ENCODE data around the gene CYP4F8.

CYP4F8 gene

DNA sequence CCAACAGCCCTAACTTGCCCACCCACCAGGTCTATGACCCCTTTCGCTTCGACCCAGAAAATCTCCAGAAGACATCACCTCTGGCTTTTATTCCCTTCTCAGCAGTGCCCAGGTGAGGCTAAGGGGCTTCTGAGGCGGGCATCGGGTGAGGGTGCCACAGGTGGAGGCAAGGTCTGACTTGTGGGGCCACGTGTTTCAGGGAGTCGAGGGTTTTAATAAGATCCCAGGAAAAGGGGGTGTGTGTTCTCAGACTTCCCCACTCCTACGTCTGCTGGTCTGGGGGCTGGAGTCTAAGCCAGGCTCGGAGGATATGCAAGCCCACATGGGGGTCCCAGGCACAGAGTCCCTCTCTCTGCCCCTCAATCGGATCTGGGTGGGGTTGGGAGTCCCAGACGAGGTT is 30.9 kb upstream of the CYP4F8 start:
- Histone ChIP-seq H3K4me3 (replicated peaks; ENCODE audit: insufficient read depth, low read length) (peak overlapping the region; percentile 47), H3K27ac (replicated peaks) (no peak overlapping the region), H3K27me3 (ENCODE audit: insufficient read depth, poor library complexity, severe bottlenecking) (peaks cover 3% of the 10 kb centered on the region)
- DNase-seq (ENCODE audit: low read depth in 1 of 2, low spot score in 1 of 2) = no peak
- TF ChIP-seq, protein P1, sequence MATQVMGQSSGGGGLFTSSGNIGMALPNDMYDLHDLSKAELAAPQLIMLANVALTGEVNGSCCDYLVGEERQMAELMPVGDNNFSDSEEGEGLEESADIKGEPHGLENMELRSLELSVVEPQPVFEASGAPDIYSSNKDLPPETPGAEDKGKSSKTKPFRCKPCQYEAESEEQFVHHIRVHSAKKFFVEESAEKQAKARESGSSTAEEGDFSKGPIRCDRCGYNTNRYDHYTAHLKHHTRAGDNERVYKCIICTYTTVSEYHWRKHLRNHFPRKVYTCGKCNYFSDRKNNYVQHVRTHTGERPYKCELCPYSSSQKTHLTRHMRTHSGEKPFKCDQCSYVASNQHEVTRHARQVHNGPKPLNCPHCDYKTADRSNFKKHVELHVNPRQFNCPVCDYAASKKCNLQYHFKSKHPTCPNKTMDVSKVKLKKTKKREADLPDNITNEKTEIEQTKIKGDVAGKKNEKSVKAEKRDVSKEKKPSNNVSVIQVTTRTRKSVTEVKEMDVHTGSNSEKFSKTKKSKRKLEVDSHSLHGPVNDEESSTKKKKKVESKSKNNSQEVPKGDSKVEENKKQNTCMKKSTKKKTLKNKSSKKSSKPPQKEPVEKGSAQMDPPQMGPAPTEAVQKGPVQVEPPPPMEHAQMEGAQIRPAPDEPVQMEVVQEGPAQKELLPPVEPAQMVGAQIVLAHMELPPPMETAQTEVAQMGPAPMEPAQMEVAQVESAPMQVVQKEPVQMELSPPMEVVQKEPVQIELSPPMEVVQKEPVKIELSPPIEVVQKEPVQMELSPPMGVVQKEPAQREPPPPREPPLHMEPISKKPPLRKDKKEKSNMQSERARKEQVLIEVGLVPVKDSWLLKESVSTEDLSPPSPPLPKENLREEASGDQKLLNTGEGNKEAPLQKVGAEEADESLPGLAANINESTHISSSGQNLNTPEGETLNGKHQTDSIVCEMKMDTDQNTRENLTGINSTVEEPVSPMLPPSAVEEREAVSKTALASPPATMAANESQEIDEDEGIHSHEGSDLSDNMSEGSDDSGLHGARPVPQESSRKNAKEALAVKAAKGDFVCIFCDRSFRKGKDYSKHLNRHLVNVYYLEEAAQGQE (IDR thresholded peaks at IDR 0.05; ENCODE audit: insufficient replicate concordance, low read depth) = no peak
- TF ChIP-seq GABPA (IDR thresholded peaks at IDR 0.05; ENCODE audit: low read depth) (no peak), POLR2AphosphoS5 (IDR thresholded peaks at IDR 0.05; ENCODE audit: low read depth) (no peak), SPI1 (IDR thresholded peaks at IDR 0.05; ENCODE audit: borderline replicate concordance, low read depth) (no peak)
- TF ChIP-seq, protein P2, sequence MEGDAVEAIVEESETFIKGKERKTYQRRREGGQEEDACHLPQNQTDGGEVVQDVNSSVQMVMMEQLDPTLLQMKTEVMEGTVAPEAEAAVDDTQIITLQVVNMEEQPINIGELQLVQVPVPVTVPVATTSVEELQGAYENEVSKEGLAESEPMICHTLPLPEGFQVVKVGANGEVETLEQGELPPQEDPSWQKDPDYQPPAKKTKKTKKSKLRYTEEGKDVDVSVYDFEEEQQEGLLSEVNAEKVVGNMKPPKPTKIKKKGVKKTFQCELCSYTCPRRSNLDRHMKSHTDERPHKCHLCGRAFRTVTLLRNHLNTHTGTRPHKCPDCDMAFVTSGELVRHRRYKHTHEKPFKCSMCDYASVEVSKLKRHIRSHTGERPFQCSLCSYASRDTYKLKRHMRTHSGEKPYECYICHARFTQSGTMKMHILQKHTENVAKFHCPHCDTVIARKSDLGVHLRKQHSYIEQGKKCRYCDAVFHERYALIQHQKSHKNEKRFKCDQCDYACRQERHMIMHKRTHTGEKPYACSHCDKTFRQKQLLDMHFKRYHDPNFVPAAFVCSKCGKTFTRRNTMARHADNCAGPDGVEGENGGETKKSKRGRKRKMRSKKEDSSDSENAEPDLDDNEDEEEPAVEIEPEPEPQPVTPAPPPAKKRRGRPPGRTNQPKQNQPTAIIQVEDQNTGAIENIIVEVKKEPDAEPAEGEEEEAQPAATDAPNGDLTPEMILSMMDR (IDR thresholded peaks at IDR 0.05; ENCODE audit: insufficient read depth, low read length) = no peak

DNA sequence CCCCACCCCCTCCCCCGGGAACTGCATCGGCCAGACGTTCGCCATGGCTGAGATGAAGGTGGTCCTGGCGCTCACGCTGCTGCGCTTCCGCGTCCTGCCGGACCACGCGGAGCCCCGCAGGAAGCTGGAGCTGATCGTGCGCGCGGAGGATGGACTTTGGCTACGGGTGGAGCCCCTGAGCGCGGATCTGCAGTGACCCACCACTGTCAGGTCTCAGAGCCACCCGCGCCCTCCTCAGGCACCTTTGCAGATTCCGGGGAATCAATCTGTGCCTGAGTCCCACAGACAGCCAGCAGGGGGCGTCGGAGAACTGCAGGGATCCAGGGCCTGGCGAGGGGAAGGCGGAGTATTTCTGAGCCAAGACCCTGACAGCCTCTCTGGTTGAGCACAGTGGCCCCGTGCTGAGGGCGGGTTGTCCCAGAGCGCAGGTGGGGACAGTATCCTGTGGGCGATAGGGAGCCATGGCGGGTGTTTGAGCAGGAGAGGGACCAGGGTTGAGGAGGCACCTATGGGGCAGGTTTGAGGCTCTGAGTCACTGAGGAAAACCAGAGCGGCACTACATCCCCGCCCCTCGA is 30.4 kb upstream of the CYP4F8 start:
- Histone ChIP-seq H3K4me3 (replicated peaks; ENCODE audit: insufficient read depth, low read length) (peak overlapping the region; percentile 47), H3K27me3 (ENCODE audit: insufficient read depth, poor library complexity, severe bottlenecking) (peaks cover 3% of the 10 kb centered on the region), H3K27ac (replicated peaks) (no peak overlapping the region)
- DNase-seq (ENCODE audit: low read depth in 1 of 2, low spot score in 1 of 2) = peak; percentile 74 to 86
- TF ChIP-seq, protein P1 (IDR thresholded peaks at IDR 0.05; ENCODE audit: insufficient replicate concordance, low read depth) = peak; percentile 29
- TF ChIP-seq POLR2AphosphoS5 (IDR thresholded peaks at IDR 0.05; ENCODE audit: low read depth) = no peak
- no peak for TF ChIP-seq GABPA (IDR thresholded peaks at IDR 0.05; ENCODE audit: low read depth)
- no peak for TF ChIP-seq SPI1 (IDR thresholded peaks at IDR 0.05; ENCODE audit: borderline replicate concordance, low read depth)
- TF ChIP-seq, protein P2 (IDR thresholded peaks at IDR 0.05; ENCODE audit: insufficient read depth, low read length) = peak; percentile 84

DNA sequence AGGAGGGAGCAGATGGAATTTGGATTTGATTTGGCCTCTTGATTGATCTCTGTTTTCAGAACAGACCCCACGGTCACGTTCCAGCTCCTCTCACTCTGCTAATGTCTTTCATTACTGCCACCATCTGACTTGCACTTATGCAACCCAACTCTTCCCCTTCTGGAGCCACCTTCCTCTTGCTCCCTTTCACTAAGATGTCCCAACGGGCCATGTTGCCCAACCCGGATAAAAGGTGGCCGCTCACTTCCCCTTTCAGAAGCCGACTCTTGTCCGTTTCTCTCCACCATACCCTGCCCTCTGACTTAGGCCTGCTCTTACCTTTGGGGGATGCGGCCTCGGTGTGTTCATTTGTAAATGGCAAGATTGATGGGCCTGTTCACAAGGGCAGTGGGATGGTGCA is 27.4 kb upstream of the CYP4F8 start:
- TF ChIP-seq POLR2AphosphoS5 (IDR thresholded peaks at IDR 0.05; ENCODE audit: low read depth) (peak; percentile 94), SPI1 (IDR thresholded peaks at IDR 0.05; ENCODE audit: borderline replicate concordance, low read depth) (peak; percentile 99), GABPA (IDR thresholded peaks at IDR 0.05; ENCODE audit: low read depth) (peak; percentile 35; the same call in 1 of the 2 replicates)
- TF ChIP-seq, protein P2 (IDR thresholded peaks at IDR 0.05; ENCODE audit: insufficient read depth, low read length) = no peak
- TF ChIP-seq, protein P1 (IDR thresholded peaks at IDR 0.05; ENCODE audit: insufficient replicate concordance, low read depth) = peak; percentile 75
- Histone ChIP-seq H3K27ac (replicated peaks) (peak overlapping the region; percentile 88), H3K27me3 (ENCODE audit: insufficient read depth, poor library complexity, severe bottlenecking) (no peaks in the 10 kb centered on the region), H3K4me3 (replicated peaks; ENCODE audit: insufficient read depth, low read length) (no peak overlapping the region)
- peak; percentile 96 to 99 for DNase-seq (ENCODE audit: low read depth in 1 of 2, low spot score in 1 of 2)

Data from HL-60 (cell line).